ENCODE results near the gene PDGFD.

Gene PDGFD

DNA sequence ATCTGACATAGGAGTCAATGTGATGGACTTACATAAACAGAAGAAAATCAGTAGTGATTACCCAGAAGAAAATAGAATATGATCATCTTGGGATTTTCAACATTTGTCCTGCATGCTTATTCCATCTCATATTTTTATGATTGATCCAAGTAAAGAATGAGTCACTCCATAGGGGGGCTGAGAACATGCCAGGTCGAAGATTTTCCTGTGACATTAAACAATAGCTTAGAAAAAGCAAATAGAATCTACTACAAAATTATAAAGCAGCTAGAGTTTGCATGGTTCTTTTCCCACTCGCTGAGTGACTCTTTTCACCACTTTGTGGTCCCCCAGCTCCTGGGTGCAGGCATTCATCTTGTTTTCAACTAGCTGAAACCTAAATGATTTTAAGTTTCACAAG is 71.2 kb downstream of the PDGFD start:
- DNase-seq = no peak

DNA sequence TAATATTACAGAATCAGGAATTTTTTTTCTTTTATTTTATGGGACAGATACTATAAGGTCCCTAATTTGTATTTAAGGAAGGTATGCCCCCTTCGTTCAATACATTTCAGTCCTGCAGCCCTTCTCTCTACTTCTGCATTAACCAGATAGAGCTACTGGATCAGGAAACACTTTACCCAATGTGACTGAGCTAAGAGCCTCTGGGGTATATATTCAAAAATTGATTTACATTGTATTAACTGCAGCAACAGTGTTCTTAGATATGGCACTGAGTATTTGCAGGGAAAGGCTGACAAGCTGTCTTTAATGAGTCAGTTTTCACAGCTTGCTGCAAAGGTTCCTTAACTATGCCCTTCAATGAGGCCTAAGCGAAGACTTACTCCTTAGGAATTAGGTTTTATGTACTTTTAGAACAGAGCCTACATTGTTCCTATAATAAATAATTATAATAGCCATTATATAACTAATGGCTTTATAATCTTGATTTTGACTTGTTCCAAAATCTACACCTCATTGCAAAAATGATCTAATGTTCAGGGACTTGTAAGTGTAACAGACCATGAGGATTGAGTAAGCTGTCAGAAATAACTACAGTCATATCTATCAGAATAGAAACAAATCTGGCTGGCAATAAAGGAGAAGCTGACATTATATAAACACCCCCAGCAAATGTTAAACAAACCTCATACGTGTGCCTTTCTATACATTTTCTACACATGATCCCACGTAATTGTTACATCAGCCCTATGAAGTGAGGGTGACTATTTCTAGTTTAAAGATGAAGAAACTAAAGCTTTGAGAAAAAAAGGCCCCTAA is 72.5 kb downstream of the PDGFD start:
- DNase-seq = no peak

DNA sequence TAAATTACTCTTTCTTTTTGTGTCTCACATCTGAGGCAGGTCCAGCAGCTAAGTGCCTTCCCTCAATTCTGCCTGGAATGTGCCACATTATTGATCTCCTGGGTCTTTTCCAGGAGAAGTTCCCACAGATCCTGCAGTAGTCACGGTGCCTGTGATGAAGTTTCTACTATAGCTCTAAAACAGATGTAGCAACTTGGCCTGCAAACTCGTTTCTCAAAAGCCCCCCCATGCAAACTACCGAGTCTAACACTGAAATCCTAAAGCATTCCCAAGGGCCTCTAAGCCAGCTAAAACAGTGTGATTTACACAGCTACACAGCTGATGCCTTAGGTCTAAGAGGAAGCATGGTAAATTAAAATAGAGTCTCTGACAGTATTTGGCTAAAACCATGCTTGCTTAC is 73.2 kb downstream of the PDGFD start:
- DNase-seq = no peak

DNA sequence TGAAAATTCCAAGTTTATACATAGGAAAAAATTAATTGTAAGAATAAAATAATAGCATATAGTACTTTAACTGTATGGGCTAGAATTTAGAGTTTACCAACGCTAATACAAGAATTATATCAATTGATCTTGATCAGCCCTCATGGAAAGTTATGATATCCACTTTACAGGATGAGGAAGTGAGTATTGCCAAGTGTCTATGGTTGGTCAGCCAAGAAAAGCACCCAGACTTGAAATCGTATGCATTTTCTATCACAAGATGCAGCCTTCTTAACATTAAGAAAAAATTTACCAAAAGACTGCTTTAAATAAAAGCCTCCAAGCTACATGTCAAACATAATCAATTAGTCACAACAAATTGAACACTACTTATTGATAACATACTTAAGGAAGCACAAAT is 74.5 kb downstream of the PDGFD start:
- no peak for DNase-seq

DNA sequence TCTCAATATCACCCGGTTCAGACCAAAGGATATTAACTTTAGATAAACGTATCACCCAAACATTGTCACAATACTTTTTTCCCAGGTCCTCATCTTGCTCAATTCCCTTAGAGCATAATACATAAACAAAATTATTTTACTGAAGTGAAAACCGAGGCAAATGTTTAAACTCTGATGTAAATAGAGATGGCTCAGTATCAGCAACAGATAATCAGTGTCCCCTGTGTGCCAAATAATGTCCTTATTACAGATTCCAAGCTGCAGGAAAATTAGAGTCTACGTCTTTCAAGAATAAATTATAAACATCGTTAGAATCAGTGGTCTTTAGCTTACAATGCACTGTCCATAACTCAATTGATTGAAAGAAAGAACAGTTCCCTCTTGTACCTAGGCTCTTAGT is 77.3 kb downstream of the PDGFD start:
- no peak for DNase-seq

DNA sequence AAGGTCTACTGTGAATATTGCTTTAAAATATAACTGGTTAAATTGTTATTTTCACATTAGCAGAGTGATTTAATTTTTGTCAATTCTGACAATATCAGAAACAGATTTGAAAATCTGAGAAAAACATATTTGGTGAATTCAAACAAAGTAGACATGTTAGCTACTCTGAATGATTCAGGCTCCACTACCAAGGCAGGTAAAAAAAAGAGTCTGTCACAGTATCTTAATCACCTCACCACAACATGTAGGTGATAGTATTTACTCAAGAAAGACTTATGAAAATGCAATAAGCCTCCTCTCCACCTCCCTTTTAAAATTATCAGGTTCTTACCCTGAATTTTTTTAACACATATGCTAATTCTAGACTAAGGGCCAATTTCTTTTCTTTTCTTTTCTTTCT is 85.0 kb downstream of the PDGFD start:
- no peak for DNase-seq

DNA sequence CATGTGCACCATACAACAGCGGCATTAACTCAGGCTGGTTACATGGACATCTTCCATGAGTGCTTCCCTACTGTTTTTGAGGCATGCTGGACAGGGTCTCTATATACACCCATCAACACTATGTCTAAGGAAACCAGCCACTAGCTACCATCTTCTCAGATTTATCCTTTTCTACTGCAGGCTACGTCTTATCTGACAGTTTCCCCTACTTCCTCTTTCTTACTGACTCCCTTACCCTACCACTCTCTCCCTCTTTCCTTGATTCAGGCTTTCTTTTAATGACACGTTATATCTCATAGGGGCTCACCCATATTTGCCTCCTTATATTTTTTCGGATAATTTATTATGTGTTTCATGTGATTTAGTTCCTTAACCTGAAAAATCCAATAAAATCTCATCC is 85.7 kb downstream of the PDGFD start:
- no peak for DNase-seq

DNA sequence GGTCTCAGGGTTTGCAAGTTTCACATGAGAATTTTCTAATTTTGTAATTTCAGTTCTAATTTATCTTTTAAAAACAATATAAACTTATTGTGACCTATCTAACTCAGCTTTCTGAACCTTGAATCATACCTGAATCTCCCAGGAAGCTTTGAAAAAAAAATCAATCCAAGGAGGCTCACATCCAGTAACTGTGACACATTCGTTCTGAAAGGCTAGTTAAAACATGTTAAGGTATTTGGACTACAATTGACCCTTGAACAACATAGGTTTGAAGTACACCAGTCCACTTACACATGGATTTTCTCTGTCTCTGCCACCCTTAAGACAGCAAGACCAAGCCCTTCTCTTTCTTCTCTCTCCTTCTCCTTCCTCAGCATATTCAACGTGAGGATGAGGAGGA is 87.5 kb downstream of the PDGFD start:
- no peak for DNase-seq

DNA sequence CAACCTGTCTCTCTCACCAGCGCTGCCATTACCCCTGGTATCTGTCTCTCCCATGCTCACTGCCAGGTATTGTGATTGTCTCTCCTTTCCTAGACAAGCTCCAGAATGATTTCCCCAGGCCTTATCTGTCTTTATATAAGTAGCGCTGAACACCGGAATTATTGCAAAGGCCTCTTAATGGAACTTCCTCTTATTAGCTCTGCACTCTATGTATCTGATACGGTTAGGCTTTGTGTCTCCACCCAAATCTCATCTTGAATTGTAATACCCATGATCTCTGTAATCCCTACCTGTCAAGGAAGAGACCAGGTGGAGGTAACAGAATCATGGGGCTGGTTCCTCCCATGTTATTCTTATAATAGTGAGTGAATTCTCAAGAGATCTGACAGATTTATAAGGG is 88.2 kb downstream of the PDGFD start:
- no peak for DNase-seq

DNA sequence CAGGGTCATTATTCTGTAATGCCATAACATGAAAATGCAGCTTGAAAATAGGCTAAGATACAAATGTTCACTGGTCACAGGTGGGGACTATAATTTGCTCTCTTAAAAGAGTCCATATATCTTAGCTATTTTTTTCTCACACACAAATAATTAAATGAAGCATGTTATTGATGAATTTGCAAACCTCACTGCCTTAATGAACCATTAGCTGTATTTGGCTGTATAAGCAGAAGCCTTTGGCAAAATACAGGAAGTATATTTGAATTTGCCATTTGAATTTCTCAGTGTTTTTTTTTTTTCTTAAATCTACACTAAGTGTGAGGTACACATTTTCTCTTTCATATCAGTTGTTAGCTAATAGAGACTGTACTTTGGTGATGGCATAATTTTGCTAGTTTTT is 88.9 kb downstream of the PDGFD start:
- DNase-seq = no peak

DNA sequence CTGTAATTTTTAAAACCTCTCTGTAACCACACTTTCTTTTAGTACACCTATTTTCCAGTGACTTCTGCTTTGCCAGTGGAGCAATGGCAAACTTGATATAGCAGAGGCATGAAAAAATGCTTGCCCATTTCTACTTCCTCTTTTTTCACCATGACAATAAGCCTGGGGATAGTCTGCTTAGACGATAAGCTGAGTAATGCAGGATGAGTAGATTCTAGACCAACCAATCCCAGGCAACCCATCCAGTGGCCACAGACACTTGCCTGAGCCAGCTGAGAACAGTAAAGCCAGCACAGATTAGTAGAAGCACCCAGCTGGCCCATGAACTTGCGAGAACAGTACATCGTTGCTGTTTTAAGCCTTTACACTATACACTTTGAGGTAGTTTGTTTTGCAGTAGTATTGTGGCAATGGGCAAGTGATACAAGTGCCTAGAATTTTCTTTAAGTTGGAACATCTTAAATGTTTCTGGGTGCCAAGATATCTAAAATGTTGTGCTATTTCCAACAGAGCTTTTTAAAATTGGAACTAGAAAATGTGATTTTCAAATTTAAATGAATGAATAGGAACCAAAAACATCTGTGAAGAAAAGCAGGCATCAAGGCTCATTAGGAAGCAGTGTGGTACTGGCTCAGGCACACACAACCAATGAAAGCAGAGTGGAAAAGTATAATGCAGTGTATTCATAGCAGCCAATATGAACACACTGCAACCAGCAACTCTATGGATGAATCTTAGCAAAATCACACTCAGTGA is 89.8 kb downstream of the PDGFD start:
- DNase-seq = peak; percentile 5

DNA sequence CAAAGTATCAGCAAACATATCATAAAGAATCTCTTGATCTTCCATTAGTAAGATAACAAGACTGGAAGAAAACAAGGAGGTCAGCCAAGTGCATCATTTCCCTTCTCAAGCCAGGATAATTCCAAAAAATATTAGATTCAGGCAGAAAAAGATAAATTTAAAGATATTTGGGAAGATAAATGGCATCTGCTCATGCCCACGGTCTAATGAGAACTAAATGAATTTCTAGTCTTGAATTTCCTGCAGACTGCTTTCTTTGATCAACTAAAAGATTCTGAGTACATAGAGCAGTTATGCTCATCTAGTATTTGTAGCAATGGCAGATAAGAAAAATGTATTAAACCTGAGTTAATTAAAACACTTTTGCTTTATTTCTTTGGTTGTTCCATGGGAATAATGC is 96.4 kb downstream of the PDGFD start:
- DNase-seq = no peak

DNA sequence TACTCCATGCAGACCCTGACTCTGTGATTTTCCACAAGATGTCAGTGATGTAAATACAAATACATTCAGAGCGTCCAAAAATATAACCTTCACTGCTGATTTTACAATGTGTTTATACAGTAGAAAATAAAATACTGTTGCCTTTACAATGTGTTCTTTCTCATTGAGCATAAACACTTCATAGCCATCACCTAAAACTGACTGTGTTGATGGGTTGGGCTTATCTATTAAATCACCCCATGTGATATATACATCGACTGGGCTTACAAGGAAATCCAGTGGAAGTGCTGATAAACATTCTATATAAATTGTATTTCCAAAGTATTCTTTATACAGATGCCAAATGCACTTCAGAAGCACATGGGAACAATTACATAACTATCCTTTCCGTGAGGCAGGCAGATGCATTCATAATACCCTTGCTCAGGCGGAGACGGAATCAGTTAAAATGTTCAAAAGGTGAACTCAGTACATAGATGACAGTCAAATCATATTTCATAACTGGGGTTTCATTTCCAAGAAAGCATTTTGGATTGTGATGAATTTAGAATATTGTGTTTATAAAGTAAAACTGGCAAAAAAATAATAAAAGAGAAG is 99.8 kb downstream of the PDGFD start:
- peak; percentile 0 for DNase-seq

DNA sequence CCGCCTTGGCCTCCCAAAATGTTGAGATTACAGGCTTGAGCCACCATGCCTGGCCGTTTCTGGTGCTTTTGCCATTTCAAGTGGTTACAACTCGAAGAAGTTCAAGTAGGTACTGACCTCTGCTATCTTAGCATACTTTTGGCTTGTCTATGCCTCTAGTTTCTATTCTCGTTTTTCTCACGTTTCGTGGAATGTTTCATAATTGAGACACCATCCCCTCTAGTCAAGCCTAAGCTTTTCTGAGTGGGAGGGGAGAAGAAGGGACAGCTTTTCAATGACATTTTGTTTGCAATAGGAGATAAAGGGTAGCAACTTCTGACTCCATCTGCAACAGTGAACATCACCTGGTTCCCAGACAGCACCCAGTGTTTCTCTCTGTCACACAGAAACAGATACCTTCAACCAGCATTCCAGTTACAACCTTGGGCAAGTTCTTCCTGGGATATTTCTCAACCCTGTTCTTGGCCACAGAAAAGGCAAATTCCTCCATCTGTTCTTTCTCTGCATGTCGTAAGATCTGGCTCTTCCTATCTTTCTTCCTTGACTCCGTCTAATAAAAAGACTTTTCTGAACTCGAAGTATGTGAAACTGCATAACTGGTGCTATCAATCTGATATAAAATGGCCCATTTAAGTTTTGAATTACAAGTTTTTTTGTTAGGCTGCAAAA is 102.0 kb downstream of the PDGFD start:
- no peak for DNase-seq

DNA sequence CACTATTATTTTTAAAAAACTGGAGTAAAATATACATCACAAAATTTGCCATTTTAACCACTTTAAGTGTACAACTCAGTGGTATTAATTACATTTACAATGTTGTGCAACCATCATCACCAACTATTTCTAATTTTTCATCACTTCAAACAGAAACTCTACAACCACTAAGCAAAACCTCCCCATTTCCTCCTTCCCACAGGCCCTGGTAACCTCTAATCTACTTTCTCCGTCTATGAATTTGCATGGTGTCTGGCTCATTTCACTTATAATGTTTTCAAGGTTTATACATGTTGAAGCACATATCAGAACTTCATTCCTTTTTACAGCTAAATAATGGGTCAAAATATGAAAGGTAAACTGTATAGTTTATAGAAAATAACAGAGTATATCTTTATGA is 103.1 kb downstream of the PDGFD start:
- no peak for DNase-seq

DNA sequence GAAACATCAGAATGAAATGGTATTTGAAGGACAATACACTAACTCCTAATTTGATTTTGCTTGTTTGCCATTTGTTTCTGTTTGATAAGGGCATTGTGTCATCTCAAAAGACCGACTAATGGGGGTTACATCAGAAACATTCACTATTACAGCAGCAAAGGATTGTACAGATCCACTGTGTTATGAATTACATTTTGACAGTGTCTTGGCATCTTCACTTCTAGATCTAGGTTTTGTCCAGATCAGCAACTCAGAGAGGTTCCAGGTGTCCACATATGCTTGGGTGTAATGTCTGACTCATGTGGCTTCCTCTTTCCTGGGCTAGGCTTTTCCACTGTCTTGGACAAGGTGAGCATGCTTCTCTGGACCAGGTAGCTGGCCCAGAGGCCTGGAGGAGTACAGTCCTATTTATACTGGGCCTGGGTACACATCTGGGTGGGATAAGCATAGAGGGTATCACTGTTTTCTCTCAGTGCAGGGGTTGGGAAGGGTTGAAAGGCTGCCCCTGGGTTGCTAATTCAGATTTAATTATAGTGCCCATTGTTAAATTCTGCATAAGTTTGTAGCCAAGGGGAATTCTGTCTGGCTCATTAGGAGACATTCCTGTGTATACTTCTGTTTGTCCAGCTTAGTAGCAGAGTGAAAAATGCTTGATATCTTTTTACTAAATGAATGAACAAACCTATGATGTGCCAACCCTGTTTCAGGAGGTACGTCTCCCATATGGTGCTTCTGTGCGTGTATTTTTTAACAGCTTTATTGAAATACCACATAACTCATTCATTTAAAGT is 103.7 kb downstream of the PDGFD start:
- no peak for DNase-seq

DNA sequence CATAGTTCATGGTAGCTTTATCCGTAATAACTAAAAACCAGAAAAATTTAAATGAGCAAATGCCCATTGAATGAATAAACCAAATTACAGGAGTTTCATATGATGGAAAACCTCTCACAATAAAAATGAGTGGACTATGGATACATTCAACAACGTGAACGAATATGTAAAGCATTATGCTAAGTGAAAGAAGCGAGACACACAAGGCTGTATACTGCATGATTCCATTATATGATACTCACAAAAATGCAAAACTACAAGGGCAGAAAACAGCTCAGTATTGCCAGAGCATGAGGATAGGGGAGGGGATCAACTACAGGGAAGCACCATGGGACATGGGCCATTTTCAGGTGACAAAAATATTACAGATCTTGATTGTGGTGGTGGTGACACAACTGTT is 105.3 kb downstream of the PDGFD start:
- no peak for DNase-seq

DNA sequence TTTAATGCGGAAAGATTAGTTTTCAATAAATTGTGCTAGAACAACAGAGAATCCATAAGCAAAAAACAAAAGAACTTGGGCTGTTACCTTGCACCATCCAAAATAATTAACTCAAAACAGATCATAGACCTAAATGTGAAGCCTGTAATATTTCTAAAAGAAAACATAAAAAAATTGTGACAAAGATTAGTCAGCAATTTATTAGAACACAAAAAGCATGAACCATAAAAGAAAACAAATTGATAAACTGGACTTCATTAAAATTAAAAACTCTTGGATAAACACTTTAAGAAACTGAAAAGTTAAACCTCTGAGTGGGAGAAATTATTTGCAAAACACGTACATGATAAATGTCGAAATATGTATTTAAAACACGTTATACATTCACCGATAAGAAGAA is 106.0 kb downstream of the PDGFD start:
- DNase-seq = no peak

DNA sequence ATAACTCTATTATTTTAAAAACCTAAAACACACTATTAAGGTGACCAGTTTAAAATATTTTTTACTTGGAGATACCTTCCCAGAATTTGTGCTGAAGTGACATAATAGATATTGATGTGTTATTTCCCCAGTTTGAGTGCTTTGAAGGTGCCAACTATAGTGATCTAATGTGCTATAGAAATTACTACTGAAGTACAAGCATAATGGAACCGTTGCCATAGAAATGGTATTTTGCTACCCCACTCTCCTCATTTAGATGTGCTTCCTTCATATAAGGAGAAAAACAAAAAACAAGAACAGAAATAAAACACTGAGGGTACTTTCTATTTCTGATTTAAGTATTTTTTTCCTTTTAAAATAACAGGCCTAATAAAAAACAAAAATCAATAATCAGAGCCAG is 108.4 kb downstream of the PDGFD start:
- no peak for DNase-seq

DNA sequence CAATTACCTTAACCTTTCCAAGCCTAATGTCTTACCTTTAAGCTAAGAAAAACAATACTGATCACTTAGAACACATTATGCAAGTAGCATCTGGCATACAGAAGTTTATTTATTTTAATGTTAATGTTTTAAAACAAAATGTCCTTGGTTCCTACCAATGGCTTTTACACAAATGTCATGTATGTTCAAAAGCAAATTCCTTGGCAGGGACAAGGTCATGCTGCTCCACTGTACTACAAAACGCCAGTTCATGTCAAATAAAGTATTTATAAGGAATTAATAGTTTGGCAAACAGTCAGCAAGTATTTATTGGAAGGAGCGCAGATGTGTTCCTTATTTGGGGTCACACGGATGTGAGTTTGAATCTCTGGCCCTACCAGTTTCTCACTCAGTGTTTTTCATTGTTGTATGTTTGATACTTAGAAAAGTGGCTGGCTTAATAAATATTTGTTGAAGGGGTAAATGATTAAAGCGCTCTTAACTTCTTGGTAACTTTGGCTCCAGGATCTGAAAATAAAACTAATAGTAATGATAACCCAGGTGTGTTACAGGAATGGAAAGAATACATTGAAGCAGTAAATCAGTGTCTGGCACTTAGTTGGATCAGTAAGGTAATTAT is 108.9 kb downstream of the PDGFD start:
- no peak for DNase-seq

DNA sequence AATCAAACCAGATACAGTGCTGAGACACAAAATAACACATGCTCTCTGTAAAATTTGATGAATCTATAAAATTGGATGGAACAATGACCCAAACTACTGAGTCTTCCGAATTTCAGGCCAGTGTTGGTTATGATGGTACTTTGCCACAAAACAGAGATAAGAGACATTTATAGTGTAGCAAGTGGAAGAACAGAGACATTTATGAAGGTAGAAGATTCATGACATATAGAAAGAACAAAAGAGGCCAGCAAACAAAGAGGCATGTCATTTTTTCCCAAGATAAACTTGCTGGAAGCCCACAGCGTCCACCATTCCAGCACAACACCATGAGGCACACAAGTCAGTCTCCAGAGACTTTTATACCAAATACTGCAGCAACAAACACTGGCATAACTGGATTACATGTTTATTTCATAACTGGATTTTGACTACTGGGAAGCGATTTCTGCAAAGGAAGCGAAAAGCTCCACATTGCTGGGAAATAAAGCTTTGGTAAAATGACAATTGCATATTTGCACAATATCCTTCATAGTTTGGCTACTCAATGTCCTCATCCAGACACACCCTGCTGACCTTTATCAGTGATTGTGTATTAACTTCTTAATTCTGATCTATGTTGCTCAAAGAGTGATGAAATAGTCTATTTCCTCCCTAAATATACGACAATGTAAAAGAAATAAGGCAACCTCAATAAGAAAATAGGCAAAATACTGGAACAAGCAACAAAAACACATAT is 110.0 kb downstream of the PDGFD start:
- DNase-seq = no peak

DNA sequence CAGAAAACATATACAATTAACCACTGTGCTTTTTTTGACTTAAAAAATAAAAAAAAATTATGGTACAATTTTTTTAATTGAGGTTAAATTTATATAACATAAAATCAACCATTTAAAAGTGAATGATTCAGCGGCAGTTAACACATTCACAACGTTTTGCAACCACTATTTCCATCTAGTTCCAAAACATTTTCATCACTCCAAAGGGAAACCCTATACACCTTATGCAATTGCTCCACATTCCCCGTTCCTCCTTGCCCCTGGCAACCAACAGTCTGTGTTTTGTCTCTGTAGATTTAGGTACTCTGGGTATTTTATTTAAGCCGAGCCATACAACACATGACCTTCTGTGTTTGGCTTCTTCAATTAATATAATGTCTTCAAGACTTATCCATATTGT is 112.2 kb downstream of the PDGFD start:
- DNase-seq = no peak

Measured in midbrain (tissue), 1 donor.